GM12801 (cell line): ENCODE results near the gene TTC39B.

Experiments used
- TF ChIP-seq, protein P1 (sequence below): IDR thresholded peaks from one replicate; pipeline ENCODE4 v1.5.1; 2011; ENCODE audit warnings: control low read depth; ENCODE audit not compliant: insufficient read length; ENCODE audit errors: extremely low read depth

Gene TTC39B

DNA sequence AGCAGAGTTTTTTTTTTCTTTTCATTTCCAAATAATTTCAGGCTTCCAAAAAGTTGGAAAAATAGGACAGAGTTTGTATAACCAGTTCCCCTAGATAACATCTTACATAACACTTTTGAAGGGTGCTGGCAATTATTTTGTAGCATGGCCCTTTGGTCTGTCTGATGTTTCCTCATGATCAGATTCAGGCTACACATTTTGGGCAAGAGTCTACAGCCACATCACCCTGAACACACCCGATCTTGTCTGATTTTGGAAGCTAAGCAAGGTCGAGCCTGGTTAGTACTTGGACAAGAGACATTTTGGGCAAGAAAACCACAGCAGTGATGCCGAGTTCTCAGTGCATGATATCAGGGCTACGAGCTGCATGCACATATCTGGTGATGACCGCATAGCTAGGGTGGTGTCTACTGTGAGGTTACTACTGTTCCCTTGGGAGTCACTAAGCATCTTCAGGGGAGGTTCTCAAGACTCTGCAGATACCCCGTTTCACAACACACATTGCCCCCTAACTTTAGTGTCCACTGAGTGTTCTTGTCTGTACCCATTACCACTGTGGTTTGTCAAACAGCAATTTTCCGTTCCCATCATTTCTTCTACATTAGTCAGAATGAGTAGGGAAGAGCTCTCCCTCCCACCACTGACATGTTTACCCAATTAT lies 86.2 kb downstream of the TTC39B start:
- TF ChIP-seq, protein P1, sequence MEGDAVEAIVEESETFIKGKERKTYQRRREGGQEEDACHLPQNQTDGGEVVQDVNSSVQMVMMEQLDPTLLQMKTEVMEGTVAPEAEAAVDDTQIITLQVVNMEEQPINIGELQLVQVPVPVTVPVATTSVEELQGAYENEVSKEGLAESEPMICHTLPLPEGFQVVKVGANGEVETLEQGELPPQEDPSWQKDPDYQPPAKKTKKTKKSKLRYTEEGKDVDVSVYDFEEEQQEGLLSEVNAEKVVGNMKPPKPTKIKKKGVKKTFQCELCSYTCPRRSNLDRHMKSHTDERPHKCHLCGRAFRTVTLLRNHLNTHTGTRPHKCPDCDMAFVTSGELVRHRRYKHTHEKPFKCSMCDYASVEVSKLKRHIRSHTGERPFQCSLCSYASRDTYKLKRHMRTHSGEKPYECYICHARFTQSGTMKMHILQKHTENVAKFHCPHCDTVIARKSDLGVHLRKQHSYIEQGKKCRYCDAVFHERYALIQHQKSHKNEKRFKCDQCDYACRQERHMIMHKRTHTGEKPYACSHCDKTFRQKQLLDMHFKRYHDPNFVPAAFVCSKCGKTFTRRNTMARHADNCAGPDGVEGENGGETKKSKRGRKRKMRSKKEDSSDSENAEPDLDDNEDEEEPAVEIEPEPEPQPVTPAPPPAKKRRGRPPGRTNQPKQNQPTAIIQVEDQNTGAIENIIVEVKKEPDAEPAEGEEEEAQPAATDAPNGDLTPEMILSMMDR = no peak

DNA sequence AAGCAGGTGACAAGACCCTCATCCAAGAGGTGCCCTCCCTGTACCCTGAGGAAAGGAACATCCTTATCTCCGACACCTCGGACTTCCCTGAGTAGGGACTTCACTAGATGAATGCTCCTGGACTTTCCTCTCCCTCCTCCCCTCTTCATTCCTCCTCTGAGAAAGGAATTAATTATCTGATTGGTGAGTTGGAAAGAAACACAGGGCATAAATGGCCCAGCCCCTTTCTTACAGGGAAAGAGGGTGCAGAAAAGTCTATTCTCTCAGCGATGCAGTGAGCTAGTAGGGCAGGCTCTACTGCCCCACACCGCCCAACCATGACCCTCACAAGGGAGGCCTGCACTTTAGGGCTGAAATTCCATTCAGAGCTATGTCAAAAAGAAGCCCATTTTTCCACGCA lies 87.5 kb downstream of the TTC39B start:
- TF ChIP-seq, protein P1 = no peak

DNA sequence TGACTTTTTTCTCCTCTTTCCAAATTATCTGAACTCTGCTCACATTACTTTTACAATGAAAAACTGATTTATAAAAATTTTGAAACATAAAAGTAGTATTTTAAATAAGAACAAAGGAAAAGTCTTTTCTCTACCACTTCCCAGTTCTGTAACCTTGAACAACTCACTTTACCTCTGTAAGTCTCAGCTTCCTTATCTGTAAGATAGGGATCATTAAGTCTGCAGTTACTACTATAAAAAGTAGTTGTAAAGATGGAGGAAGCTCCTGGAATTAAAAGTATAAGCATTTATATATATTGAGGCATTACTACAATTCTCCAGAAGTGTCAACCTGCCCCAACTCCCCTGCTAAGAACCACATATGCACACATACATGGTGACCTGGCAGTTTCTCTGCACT lies 88.0 kb downstream of the TTC39B start:
- TF ChIP-seq, protein P1 = no peak

DNA sequence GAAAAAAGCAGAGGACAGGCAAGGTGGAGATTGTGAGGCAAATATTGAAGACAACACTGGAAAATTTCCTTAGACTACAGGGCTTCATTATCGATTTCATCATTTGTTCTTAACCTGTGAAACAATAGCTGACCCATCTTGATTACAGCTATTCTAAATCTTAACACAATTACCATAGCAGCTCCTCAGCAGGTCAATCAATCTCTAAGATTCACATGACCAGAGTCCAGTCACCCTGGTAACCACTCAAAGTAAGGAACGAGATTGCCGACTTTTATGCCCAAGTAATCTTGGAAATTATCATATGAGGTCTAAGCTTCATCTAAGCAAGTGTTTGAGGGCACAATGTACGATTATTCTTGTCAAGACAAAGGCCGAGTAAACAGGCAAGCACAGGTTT lies 93.8 kb downstream of the TTC39B start:
- TF ChIP-seq, protein P1 = no peak

DNA sequence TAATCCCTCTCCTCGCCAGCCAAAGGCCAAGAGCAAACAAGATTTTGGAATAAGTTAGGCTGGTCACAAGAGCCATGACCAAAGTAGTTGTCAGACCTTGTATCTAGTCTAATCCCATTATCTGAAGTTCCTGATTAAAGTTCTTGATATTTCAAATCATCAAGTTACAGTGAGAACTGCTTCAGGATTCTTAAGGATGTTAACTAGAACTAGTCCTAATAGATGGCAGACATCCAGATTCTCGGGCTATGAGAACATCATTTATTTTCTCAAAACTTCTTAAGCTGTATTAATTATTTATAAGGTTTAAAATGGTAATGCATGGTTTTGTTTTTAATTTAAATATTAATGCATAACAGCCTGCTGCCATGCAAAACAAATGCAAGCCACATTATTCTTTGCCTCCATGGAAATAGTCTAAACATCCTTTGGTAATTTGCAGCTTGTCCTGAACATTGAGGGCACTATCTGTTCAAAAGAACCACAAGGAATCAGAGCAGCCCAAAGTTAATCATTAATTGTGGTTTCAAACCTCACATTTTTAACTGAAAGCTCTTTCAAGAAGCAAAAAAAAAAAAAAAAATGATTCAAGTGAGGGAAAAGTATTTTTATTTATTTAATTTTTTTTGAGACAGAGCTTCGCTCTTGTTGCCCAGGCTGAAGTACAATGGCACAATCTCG lies 95.1 kb downstream of the TTC39B start:
- TF ChIP-seq, protein P1 = no peak

DNA sequence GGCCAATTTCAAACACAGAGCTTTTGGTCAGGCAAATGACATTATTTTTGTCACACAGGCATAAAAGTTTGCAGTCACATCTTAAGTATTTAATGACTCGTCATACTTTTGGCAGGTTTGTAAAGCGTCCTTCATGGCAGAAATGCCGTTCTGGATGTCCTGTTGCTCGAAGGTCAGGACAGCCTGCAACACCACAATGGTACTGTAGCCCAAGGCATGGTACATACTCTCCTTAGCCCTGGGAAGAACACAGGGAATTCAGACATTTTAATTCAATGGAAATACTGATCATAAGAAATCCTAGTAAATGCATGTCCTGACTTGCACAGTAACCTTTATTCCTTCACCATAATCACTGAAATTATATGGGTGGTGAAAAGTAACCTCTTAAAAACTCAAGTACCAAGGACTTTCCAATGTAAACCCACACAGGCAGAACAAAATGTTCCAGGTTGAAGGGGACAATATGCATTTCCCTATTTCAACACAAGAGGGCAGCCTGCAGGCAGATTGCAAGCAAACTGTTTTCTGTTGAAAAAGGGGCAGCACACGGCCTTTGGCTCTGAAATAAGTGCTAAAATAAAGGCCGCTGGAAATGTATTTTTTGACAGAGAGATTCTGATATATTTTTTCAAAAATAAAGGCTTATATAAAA lies 95.7 kb downstream of the TTC39B start:
- TF ChIP-seq, protein P1 = no peak

DNA sequence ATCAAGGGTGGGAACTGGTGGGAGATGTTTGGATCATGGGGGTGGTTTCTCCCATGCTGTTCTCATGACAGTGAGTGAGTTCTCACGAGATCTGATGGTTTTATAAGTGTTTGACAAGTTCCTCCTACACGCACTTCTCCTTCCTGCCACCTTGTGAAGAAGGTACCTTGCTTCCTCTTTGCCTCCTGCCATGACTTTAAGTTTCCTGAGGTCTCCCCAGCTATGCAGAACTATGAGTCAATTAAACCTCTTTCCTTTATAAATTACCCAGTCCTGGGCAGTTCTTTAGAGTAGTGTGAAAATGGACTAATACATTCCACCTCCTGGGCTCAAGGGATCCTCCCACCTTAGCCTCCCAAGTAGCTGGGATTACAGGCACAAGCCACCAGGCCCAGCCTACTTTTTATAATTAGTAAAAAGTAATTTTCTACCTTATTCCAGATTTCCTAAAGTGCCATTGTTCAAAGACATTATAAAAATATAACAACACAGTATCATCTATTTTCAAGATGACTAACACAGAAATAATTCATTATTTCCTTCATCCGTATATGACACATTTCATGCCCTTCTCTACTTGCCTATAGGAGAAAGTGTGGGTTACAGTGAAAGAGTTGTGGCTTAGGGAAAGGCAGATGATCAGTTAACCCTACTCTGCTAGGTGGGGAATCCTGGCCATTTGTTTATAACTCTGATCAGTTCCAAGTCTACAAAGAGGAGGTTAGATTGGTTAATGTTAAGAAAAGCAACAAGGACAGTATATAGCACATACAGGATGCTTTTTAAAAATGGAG lies 99.9 kb downstream of the TTC39B start:
- TF ChIP-seq, protein P1 = no peak
